GM20431 (cell line): ENCODE measurements around the gene MED17.
"Not testable (repeated sequence)": the region's sequence is repeated elsewhere in the genome, so short reads cannot be mapped to it uniquely, and the experiment has no call there.

Experiments used
- in situ Hi-C: fragments of 300-500 bp; cut with MseI, MboI; formaldehyde crosslinking; loops from one replicate; pipeline ENCODE4 v1.15.0; 2020; ENCODE audit warnings: low sequenced_read_pairs; ENCODE audit not compliant: unreplicated experiment

MED17 gene

GRCh38 chr11:93784145-93784934 lies at the start of gene MED17:
TSS of gene MED17 (plus strand) at chr11:93784282. CDS start at chr11:93784514, 232 bp downstream.
- in situ Hi-C loops, result no loop called here

- in situ Hi-C loops, result no loop called here
Observed at GRCh38 chr11:93734427-93735222, 49.5 kb upstream of the MED17 start.

- in situ Hi-C loops, result no loop called here
Observed at GRCh38 chr11:93735627-93736026, 48.5 kb upstream of the MED17 start.

- in situ Hi-C loops, result no loop called here
Observed at GRCh38 chr11:93736129-93736528, 48.0 kb upstream of the MED17 start.

GRCh38 chr11:93737904-93738612 lies 46.0 kb upstream of the MED17 start:
- in situ Hi-C loops, result no loop called here

GRCh38 chr11:93738647-93739081 lies 45.4 kb upstream of the MED17 start:
- in situ Hi-C loops, result no loop called here

- in situ Hi-C loops, result no loop called here
Observed at GRCh38 chr11:93740031-93740729, 43.9 kb upstream of the MED17 start.

- in situ Hi-C loops, result no loop called here
Observed at GRCh38 chr11:93740730-93741093, 43.4 kb upstream of the MED17 start.

- in situ Hi-C loops, result no loop called here
Observed at GRCh38 chr11:93741094-93741881, 42.8 kb upstream of the MED17 start, which contains the start of the genes C11orf54 and TAF1D. TSS of gene C11orf54 (plus strand) at chr11:93741672. CDS start at chr11:93747394, 5,722 bp downstream. TSS of gene TAF1D (minus strand) at chr11:93741495. CDS start at chr11:93739304, 2,191 bp downstream.

GRCh38 chr11:93741882-93742226 lies 42.2 kb upstream of the MED17 start:
- in situ Hi-C loops, result no loop called here

GRCh38 chr11:93743291-93743690 lies 40.8 kb upstream of the MED17 start:
- in situ Hi-C loops, result no loop called here

- in situ Hi-C loops, result no loop called here
Observed at GRCh38 chr11:93744669-93745004, 39.4 kb upstream of the MED17 start.

GRCh38 chr11:93745005-93745755 lies 38.9 kb upstream of the MED17 start:
- in situ Hi-C loops, result not testable (repeated sequence)

GRCh38 chr11:93746101-93746500 lies 38.0 kb upstream of the MED17 start:
- in situ Hi-C loops, result no loop called here

- in situ Hi-C loops, result no loop called here
Observed at GRCh38 chr11:93747122-93747521, 37.0 kb upstream of the MED17 start.

- in situ Hi-C loops, result no loop called here
Observed at GRCh38 chr11:93751001-93751400, 33.1 kb upstream of the MED17 start.

- in situ Hi-C loops, result no loop called here
Observed at GRCh38 chr11:93753241-93753640, 30.8 kb upstream of the MED17 start.

GRCh38 chr11:93756748-93757147 lies 27.3 kb upstream of the MED17 start:
- in situ Hi-C loops, result no loop called here

GRCh38 chr11:93757301-93757700 lies 26.8 kb upstream of the MED17 start:
- in situ Hi-C loops, result no loop called here
